ENCODE results near the gene ATXN7L1.

- no peak for TF ChIP-seq ZNF292 (tag by site-specific recombination; IDR thresholded peaks at IDR 0.05; ENCODE audit: borderline replicate concordance, low read depth)
- no peak for TF ChIP-seq PRDM1 (tag by site-specific recombination; IDR thresholded peaks at IDR 0.05)
- no peak for TF ChIP-seq ZNF354C (tag by site-specific recombination; IDR thresholded peaks at IDR 0.05; ENCODE audit: borderline replicate concordance, low read depth)
- no peak for TF ChIP-seq ZNF223 (tag by site-specific recombination; IDR thresholded peaks at IDR 0.05)
- TF ChIP-seq ZNF600 (tag by site-specific recombination; IDR thresholded peaks at IDR 0.05) = no peak
- TF ChIP-seq CTCF (tag by site-specific recombination; IDR thresholded peaks at IDR 0.05) = no peak
- TF ChIP-seq ZNF121 (tag by site-specific recombination; IDR thresholded peaks at IDR 0.05) = no peak
- TF ChIP-seq ELK4 (IDR thresholded peaks at IDR 0.05; ENCODE audit: borderline replicate concordance, low read depth, low read length) = no peak
- no peak for TF ChIP-seq ZNF530 (tag by site-specific recombination; IDR thresholded peaks at IDR 0.05; ENCODE audit: low read depth)
- no peak for TF ChIP-seq ZNF704 (tag by site-specific recombination; IDR thresholded peaks at IDR 0.05)
Measured at GRCh38 chr7:105906695-105907094, 30.3 kb upstream of the ATXN7L1 start.

Data from HEK293 (cell line).